ENCODE measurements around the gene NR6A1.

NR6A1 gene

DNA sequence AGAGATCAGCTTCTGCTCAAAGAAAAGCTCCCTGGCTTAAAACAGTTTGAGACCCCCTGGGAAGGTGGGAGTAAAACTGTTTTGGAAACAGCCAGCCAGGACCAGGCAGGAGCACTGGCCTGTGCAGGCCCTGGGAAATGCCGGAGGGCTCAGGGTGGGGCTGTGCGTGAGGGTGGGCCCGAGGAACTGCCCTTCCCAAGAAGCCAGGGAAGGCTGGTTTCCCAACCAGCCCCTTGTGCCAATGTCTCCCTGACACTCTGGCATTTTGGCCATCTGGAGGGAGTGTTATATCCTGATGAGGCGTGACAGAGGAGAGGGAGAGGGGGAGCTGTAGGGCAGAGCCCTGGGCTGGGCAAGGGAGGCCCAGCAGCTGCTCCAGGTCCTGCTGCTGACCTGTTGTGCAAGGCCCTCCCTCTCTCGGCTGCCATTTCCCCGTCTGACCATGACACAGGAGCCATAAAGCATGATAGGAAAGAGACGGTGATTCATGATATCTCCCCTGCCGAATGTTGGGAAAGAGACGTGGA lies 22.0 kb upstream of the NR6A1 start:
- H3K27me3 ChIP-seq (ENCODE audit: control insufficient read depth, insufficient read depth, low read length) = no peaks in the 10 kb centered on the region
- no peaks in the 10 kb centered on the region for H3K9me3 ChIP-seq (ENCODE audit: control insufficient read depth, low read depth, low read length)
- no peak overlapping the region for H3K9ac ChIP-seq (ENCODE audit: low read length)
- no peaks in the 10 kb centered on the region for H3K36me3 ChIP-seq (ENCODE audit: control insufficient read depth, low read depth, low read length)
- no peak overlapping the region for H3K4me3 ChIP-seq (ENCODE audit: low read length)
- H3K4me1 ChIP-seq (ENCODE audit: control insufficient read depth, low read depth, low read length) = no peaks in the 10 kb centered on the region
- no peak overlapping the region for H3K27ac ChIP-seq (ENCODE audit: low read length)

DNA sequence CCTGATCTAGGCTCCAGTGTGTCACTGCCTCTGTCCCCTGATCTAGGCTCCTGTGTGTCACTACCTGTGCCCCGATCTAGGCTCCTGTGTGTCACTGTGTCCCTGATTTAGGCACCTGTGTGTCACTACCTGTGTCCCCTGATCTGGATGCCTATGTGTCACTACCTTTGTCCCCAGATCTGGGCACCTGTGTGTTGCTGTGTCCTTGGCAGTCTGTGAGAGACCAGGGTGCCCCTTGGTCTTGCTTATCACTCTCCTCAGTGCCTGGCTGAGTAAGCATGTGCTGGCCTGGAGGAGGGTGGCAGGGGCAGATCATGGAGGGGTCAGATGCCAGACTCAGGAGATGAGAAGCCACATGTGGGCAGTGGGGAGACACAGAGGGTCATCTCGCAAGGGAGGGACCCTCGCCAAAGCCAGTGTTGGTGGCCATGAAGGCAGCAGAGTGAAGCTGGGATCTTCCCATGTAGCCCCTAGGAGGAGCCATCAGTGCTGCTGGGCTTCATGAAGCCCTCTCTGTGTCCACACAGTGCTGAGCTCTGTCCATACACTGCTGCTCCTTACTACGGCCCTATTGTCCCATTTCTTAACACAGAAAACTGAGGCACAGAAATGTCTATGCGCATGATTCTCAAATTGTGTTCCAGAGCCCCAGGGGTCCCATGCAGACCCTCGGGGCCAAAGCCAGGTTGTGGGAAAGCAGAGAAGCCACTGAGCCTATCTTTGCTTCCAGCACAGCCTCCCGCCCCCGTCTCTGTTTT lies 21.3 kb upstream of the NR6A1 start:
- no peak overlapping the region for H3K27ac ChIP-seq (ENCODE audit: low read length)
- H3K9me3 ChIP-seq (ENCODE audit: control insufficient read depth, low read depth, low read length) = no peaks in the 10 kb centered on the region
- no peaks in the 10 kb centered on the region for H3K27me3 ChIP-seq (ENCODE audit: control insufficient read depth, insufficient read depth, low read length)
- H3K9ac ChIP-seq (ENCODE audit: low read length) = no peak overlapping the region
- H3K4me1 ChIP-seq (ENCODE audit: control insufficient read depth, low read depth, low read length) = no peaks in the 10 kb centered on the region
- no peaks in the 10 kb centered on the region for H3K36me3 ChIP-seq (ENCODE audit: control insufficient read depth, low read depth, low read length)
- H3K4me3 ChIP-seq (ENCODE audit: low read length) = no peak overlapping the region

DNA sequence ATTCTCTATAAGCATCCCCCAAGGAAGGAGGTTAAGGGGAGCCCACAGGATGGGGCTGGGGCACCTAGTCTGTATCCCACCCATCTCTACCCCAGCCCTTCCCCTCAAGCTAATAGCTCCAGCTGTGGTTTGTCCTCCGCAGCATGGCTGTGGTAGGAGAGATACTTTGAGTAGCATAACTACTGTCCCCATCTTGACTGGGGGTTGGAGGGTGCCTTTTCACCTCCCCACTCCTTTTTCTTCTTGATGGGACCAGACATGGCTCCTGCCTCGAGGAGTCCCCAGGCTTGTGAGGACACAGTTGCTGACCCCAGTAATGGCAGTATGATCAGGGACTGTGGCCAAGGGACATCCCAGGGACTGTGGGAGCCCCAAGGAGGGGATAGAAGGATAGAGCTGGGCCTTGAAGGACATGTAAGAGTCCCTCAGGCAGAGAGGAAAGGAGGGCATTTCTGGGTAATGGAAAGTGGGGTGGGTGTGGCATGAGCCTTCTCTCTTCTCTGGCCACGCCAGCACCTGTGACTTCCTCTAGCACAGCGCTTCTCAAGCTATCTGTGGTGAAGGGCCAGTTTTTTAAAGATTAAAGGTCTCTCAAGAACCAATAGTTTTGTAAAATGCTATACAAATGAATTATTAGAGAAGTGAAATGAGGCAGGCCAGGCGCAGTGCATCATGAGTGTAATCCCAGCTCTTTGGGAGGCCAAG lies 19.8 kb upstream of the NR6A1 start:
- Histone ChIP-seq H3K4me3 (ENCODE audit: low read length) (no peak overlapping the region), H3K9me3 (ENCODE audit: control insufficient read depth, low read depth, low read length) (no peaks in the 10 kb centered on the region), H3K4me1 (ENCODE audit: control insufficient read depth, low read depth, low read length) (no peaks in the 10 kb centered on the region), H3K27ac (ENCODE audit: low read length) (no peak overlapping the region), H3K9ac (ENCODE audit: low read length) (no peak overlapping the region), H3K27me3 (ENCODE audit: control insufficient read depth, insufficient read depth, low read length) (no peaks in the 10 kb centered on the region), H3K36me3 (ENCODE audit: control insufficient read depth, low read depth, low read length) (no peaks in the 10 kb centered on the region)

DNA sequence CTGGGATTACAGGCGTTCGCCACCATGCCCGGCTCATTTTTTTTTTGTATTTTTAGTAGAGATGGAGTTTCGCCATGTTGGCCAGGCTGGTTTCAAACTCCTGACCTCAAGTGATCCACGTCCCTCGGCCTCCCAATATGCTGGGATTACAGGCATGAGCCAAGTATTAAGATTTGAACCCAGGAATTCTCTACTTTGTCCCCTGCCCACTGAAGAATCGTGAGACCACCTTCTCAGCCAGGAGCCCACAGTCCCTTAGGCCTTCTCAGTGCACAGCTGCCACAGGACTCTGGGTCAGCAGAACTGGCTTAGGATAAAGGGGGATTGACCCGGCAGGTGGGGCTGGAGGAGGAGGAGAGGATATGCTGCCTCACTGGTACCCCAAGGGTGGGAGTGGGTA lies 19.2 kb upstream of the NR6A1 start:
- Histone ChIP-seq H3K9me3 (ENCODE audit: control insufficient read depth, low read depth, low read length) (no peaks in the 10 kb centered on the region), H3K27ac (ENCODE audit: low read length) (no peak overlapping the region), H3K36me3 (ENCODE audit: control insufficient read depth, low read depth, low read length) (no peaks in the 10 kb centered on the region), H3K4me1 (ENCODE audit: control insufficient read depth, low read depth, low read length) (no peaks in the 10 kb centered on the region), H3K27me3 (ENCODE audit: control insufficient read depth, insufficient read depth, low read length) (no peaks in the 10 kb centered on the region), H3K9ac (ENCODE audit: low read length) (no peak overlapping the region), H3K4me3 (ENCODE audit: low read length) (no peak overlapping the region)

DNA sequence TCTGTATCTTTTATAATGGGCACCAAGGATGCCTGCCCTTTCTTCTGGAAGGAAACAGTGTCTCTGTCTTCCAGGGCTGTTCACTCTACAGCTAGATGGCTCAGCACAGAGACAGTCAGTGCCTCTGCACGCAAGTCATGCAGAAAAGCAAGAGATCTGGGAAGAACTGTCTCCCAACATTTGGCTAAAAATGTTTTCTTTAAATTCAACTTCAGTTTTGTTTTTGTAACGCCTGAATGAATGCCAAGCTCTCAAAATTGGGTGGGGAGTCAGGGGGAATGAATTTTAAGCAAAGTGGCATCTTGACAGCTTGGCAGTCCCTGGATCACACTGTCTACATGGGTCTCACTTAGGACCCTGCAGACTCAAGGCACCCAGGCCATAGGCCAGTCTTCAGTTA lies 18.4 kb upstream of the NR6A1 start:
- Histone ChIP-seq H3K4me1 (ENCODE audit: control insufficient read depth, low read depth, low read length) (no peaks in the 10 kb centered on the region), H3K36me3 (ENCODE audit: control insufficient read depth, low read depth, low read length) (no peaks in the 10 kb centered on the region), H3K4me3 (ENCODE audit: low read length) (no peak overlapping the region), H3K9me3 (ENCODE audit: control insufficient read depth, low read depth, low read length) (no peaks in the 10 kb centered on the region), H3K27me3 (ENCODE audit: control insufficient read depth, insufficient read depth, low read length) (no peaks in the 10 kb centered on the region), H3K9ac (ENCODE audit: low read length) (no peak overlapping the region), H3K27ac (ENCODE audit: low read length) (no peak overlapping the region)

DNA sequence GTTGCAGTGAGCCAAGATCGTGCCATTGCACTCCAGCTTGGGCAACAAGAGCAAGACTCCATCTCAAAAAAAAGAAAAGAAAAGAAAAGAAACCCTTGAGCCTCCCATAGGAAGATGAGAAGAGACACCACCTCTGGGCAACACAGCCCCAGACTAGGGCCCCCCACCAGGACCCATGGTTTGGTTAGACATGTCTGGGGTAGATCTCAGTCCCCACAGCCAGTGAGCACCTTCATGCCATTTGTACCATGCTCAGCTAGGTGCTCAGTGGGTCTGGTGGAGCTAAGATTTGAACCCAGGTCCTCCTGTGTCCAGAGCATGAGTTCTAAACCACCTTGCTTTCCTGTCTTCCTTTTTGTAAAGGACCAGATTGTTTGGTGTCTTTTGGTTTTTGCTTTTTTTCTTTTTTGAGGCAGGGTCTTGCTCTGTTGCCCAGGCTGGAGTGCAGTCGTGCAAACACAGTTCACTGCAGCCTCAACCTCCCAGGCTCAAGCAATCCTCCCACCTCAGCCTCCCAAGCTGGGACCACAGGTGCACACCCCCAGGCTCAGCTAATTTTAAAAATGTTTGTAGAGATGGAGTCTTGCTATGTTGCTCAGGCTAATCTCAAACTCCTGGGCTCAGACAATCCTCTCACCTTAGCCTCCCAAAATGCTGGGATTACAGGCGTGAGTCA lies 17.6 kb upstream of the NR6A1 start:
- Histone ChIP-seq H3K9me3 (ENCODE audit: control insufficient read depth, low read depth, low read length) (no peaks in the 10 kb centered on the region), H3K4me3 (ENCODE audit: low read length) (no peak overlapping the region), H3K27me3 (ENCODE audit: control insufficient read depth, insufficient read depth, low read length) (no peaks in the 10 kb centered on the region), H3K4me1 (ENCODE audit: control insufficient read depth, low read depth, low read length) (no peaks in the 10 kb centered on the region), H3K27ac (ENCODE audit: low read length) (no peak overlapping the region), H3K36me3 (ENCODE audit: control insufficient read depth, low read depth, low read length) (no peaks in the 10 kb centered on the region), H3K9ac (ENCODE audit: low read length) (no peak overlapping the region)

DNA sequence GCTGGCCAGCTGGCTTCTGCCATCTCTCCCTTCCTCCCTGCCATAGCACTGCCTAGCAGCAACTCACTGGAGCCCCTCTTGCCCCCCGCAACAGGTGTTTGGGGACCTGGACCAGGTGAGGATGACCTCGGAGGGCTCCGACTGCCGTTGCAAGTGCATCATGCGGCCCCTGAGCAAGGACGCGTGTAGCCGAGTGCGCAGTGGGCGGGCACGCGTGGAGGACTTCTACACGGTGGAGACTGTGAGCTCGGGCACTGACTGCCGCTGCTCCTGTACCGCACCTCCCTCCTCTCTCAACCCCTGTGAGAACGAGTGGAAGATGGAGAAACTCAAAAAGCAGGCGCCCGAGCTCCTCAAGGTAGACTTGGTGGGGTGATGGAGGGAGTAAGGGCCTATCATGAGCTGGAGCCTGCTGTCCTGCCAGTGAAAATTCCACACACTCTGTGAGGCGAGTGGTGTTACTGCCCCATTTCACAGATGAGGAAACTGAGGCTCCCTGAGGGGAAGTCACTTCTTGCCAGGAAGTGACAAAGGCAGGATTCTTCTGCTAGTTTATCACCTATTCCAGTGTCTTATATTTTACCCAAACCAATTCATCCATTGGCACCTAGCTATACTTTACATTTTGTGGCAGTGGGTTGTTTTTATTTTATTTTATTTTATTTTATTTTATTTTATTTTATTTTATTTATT lies 15.9 kb upstream of the NR6A1 start:
- H3K36me3 ChIP-seq (ENCODE audit: control insufficient read depth, low read depth, low read length) = no peaks in the 10 kb centered on the region
- H3K27me3 ChIP-seq (ENCODE audit: control insufficient read depth, insufficient read depth, low read length) = no peaks in the 10 kb centered on the region
- H3K4me1 ChIP-seq (ENCODE audit: control insufficient read depth, low read depth, low read length) = no peaks in the 10 kb centered on the region
- H3K4me3 ChIP-seq (ENCODE audit: low read length) = no peak overlapping the region
- no peak overlapping the region for H3K27ac ChIP-seq (ENCODE audit: low read length)
- H3K9me3 ChIP-seq (ENCODE audit: control insufficient read depth, low read depth, low read length) = no peaks in the 10 kb centered on the region
- H3K9ac ChIP-seq (ENCODE audit: low read length) = no peak overlapping the region

DNA sequence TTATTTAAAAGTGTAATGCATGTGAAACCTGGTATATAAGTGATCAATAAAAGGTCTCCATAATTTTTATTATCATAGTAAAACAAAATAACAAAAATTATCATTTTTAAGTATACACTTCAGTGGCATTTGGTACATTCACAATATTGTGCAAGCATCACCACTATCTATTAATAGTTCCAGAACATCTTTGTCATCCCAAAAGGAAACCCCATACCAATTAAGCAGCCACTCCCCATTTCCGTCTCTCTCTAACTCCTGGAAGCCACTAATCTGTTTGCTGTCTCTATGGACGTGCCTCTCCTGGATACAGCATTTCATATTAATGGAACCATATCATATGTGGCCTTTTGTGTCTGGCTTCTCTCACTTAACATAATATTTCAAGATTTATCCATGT lies 13.4 kb upstream of the NR6A1 start:
- H3K9me3 ChIP-seq (ENCODE audit: control insufficient read depth, low read depth, low read length) = no peaks in the 10 kb centered on the region
- H3K27me3 ChIP-seq (ENCODE audit: control insufficient read depth, insufficient read depth, low read length) = no peaks in the 10 kb centered on the region
- H3K36me3 ChIP-seq (ENCODE audit: control insufficient read depth, low read depth, low read length) = no peaks in the 10 kb centered on the region
- H3K9ac ChIP-seq (ENCODE audit: low read length) = no peak overlapping the region
- no peak overlapping the region for H3K4me3 ChIP-seq (ENCODE audit: low read length)
- H3K27ac ChIP-seq (ENCODE audit: low read length) = no peak overlapping the region
- H3K4me1 ChIP-seq (ENCODE audit: control insufficient read depth, low read depth, low read length) = peaks cover 9% of the 10 kb centered on the region

DNA sequence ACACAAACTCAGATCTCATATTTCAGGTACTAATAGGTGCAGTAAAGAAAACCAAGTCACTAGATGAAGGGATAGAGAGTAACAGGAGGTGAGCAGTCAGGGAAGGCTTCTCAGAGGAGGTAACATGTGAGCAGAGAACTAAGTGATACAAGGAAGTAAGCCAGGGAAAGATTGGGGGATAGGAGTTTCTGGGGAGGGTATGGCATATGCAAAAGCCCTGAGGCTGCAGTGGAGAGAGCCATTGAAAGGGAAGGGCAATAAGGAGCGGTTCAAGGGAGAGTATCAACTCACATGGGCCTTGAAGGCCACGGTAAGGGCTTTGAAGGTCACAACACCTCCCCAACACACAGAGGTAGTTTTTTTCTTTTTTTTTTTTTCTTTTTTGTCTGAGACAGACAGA lies 12.7 kb upstream of the NR6A1 start:
- Histone ChIP-seq H3K9ac (ENCODE audit: low read length) (no peak overlapping the region), H3K27me3 (ENCODE audit: control insufficient read depth, insufficient read depth, low read length) (no peaks in the 10 kb centered on the region), H3K4me3 (ENCODE audit: low read length) (no peak overlapping the region), H3K4me1 (ENCODE audit: control insufficient read depth, low read depth, low read length) (peaks cover 15% of the 10 kb centered on the region), H3K9me3 (ENCODE audit: control insufficient read depth, low read depth, low read length) (no peaks in the 10 kb centered on the region), H3K27ac (ENCODE audit: low read length) (no peak overlapping the region), H3K36me3 (ENCODE audit: control insufficient read depth, low read depth, low read length) (no peaks in the 10 kb centered on the region)

DNA sequence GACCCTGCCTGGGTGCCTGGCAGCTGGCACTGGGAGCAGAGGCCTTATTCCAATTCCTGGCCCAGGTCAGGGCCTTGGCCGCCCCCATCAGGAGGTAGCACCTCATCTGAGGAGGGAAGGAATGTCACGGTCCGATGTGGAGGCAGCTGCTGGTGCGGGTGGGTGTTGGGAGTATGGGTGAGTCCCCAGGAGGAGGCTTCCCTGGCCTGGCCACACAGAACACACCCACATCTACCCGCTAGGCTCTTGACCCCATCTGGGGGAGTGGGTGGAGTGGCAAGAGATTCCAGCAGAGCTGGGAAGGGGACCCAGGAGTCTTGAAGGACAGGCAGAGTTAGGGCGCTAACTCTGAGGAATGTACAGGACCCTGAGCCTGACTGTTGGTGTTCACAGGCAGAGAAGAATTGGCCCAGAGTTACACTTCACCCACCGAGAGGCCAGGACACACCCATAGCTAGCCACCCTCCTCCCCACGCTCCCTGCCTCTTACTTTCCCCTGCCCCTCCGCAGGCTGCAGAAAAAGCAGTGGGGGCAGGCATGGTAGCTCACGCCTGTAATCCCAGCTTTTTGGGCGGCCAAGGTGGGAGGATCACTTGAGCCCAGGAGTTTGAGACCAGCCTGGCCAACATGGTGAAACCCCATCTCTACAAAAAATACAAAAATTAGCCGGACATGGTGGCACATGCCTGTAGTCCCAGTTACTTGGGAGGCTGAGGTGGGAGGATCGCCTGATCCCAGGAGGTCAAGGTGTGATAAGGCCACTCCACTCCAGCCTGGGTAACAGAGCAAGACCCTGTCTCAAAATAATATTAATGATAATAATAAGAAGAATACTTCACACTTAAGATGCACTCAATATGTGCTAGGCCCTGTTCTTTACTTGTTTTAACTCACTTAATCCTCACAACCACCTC lies 11.8 kb upstream of the NR6A1 start:
- no peaks in the 10 kb centered on the region for H3K9me3 ChIP-seq (ENCODE audit: control insufficient read depth, low read depth, low read length)
- H3K27me3 ChIP-seq (ENCODE audit: control insufficient read depth, insufficient read depth, low read length) = peaks cover 2% of the 10 kb centered on the region
- no peak overlapping the region for H3K27ac ChIP-seq (ENCODE audit: low read length)
- H3K36me3 ChIP-seq (ENCODE audit: control insufficient read depth, low read depth, low read length) = no peaks in the 10 kb centered on the region
- H3K9ac ChIP-seq (ENCODE audit: low read length) = no peak overlapping the region
- H3K4me3 ChIP-seq (ENCODE audit: low read length) = no peak overlapping the region
- H3K4me1 ChIP-seq (ENCODE audit: control insufficient read depth, low read depth, low read length) = peaks cover 17% of the 10 kb centered on the region

Data from iPS-18a (cell line).